GM19455 (cell line): ENCODE results near the gene FMNL1.

ENCODE experiments used
- ATAC-seq: cut with Tn5 transposase; IDR thresholded peaks from one replicate; pipeline ENCODE4 v1.9.1; 2021; ENCODE audit not compliant: unreplicated experiment

FMNL1 gene

GRCh38 chr17:45282683-45283644 is 61.3 kb downstream of the FMNL1 start:
- ATAC-seq: no peak

DNA sequence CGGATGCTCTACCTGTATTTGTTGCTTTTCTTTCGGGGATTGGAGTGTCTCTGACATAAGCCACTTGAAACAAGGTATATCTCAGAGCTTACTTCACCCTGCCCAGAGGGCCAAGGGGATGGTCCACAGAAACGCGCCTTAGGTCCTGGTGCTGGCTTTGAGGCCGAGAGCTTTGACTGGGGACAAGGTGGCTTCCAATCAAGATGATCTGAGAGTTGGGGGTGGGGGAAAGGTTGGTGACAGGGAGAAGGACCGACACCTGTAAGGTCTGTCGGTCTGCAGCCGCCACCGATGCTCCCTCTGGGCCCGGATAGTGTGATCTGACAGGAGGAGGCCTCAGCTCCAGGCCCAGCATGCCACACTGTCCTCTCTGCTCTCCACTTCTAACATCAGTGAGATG is 62.0 kb downstream of the FMNL1 start:
- no peak for ATAC-seq

- ATAC-seq: no peak
These were observed 62.8 kb downstream of the FMNL1 start for GRCh38 chr17:45284176-45285140.

DNA sequence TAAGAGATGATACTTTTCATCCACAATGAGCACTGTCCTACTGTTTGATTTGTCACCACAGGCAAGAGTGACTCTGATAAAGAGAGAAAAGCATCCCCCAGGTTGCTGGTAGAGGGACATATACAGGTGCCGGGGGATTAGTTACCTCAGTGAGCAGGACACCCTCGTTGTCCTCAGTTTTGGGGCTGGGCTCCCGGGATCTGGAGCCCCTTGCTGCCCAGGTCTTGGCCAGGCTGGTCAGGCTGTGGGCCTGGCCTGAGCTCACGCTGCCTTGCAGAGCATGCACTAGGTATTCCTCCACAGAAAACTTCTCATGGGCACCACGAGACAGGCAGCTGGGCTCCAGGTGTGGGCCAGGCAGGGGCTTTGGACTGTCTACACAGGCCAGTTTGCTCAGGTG is 64.6 kb downstream of the FMNL1 start:
- ATAC-seq: no peak

GRCh38 chr17:45287526-45288500 is 66.1 kb downstream of the FMNL1 start:
- no peak for ATAC-seq

GRCh38 chr17:45288825-45289224 is 67.1 kb downstream of the FMNL1 start:
- no peak for ATAC-seq

DNA sequence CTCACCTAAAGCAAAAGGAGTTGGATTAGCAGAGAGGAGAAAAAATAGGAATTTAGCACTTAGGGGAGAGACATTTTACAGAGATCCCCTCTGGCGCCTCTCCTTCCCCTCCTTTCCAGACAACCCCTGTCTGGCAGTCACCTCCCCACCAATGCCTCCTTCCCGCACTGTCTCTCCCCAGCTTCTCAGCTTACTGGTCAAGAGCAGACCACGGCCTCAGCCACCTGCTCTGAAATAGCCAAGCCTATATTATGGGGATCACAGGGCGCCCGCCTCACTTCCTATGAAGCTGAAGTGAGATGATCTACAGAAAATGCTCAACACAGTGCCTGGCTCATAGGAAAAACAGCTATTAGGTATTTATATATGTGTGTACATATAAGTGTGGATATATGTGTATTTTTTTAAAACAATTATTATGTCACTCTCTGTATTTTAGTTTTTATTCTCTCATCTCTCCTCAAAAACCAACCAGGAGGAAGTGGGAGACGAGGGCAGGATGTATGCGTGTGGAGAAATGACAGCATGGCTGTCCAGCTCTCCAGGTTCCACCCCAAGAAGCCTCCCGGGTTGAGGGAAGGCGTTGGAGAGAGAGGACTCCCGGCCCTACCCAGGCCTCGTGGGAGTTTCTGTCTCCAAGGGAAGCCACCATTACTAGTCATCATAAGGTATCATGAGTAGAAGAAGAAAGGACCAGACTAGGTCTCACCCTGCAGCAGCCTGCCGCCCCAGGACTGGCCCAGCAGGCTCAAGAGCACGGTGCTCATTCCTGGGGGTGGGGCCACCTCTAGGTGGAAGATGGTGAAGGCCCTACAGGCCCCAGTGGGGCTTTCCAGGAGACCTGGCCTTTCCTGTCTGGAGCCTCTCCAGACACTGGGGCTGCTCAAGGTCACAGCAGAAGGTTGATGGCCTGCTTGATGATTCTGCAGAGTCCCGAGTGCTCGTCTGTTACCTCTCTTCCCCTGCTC is 67.9 kb downstream of the FMNL1 start:
- ATAC-seq: no peak

DNA sequence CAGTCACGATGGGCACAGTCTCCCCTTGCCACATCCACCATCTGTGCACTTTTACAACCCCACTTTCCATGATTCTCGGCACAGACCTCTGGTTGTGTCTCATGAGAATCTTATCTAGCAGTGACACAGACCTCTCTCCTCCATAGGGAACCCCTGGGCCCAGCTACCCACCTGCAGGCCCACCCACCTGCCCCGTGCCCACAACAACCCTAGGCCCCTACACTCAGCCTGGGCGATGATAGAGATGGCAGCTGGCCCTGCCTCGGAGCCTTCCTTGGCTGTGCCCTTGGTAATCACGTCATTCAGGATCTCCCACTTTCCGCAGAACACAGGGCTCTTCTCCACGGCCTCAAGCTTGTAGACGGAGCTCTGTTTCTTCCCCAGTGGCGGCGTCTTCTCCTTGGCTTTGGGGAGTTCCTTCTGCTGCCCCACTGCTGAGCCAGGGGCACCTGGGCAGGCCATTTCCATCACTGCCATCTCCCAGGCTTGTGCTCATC is 68.6 kb downstream of the FMNL1 start:
- ATAC-seq: no peak

DNA sequence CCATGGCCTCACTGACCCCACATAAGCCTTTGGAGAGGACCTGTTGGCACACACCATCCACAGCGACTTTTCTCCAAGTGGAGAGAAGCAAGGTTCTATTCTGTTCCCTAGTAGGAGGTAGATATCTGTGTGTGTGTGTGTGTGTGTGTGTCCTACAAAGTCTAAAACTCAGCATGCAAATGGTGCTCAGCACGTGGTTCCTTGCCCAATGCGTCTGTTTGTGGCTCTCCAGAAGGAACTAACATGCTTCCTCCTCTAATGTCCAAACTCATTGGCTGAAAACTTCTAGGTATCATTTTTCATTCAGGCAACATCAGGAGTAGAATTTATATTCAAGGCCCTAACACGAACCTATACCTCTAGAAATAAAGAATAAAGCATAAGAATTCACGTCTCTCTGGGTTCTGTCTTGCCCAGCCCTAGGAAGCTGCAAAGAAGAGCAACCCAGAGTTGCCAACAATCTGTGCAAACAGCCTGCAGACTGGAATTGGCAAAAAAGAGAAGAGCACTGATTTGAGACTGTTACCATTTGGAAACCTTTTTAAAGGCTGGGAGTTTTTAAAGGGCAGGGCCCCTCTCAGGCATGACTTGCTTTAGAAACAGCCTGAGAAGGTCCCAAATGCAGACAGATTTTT is 69.6 kb downstream of the FMNL1 start:
- no peak for ATAC-seq

GRCh38 chr17:45292696-45293412 is 71.2 kb downstream of the FMNL1 start:
- ATAC-seq: no peak

- ATAC-seq: no peak
These were observed 71.9 kb downstream of the FMNL1 start for GRCh38 chr17:45293413-45294211.

GRCh38 chr17:45294506-45294905 is 72.8 kb downstream of the FMNL1 start:
- no peak for ATAC-seq

DNA sequence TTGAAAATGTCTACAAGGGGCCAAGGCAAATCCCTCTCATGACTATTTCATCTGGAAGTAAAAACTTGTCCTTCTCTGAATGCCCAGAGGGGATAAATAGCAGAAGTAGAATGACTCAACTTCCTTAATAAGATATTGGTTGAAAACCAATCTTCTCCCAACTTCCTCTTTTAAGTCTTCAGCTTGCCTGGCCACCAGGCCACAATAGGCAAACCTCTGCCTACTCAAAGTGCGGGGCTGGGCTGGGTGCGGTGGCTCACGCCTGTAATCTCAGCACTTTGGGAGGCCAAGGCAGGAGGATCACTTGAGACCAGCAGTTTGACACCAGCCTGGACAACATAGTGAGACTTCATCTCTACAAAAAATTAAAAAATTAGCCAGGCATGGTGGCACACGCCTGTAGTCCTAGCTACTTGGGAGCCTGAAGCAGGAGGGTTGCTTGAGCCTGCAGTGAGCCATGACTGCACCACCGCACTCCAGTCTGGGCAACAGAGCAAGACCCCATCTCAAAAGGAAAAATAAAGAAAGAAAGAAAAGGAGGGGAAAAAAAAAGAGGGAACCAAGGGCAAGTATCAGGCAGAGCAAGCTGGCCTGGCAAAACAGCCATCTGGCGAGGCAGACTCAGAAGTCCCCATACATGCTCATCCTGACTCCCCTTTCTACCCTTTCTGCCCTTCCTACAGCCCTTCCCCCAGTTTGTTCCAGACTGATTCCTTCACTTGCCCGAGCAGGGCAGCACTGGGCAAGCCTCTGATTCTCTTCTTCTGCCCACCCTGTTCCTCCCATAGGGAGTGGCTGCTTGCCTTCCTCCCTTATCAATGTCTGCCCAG is 74.5 kb downstream of the FMNL1 start:
- no peak for ATAC-seq

GRCh38 chr17:45296833-45297124 is 75.1 kb downstream of the FMNL1 start:
- ATAC-seq: no peak
